Stimulated activated CD8-positive, alpha-beta memory T cell treated with anti-CD3 and anti-CD28 coated beads, Interleukin-15, amount 100 ng/mL, for 1 hour (primary cell): Measurements from ENCODE around the gene TTC28.

Source experiments
- DNase-seq: peaks from one replicate; pipeline ENCODE4 v3.0.0-alpha.2; 2020; ENCODE audit warnings: low read depth

TTC28 gene

DNA sequence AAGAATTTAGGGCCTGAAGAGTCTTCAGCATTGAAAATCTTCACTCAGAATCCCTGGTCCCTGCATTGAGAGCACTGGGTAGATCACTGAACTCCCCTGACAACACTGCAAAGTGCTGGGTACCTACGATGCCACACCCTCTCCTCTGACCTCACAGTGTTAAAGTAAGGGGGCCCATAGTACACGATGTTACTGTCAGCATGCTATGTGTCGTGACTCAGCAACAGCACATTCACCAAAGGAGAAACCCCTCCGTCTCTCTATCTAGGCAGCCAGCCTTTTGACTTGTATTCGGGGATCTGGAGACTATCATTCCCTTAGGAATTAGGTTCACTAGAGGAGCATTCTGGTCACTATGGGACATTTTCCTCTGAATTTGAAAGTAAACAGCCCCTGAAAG lies 693.2 kb downstream of the TTC28 start:
- no peak for DNase-seq

DNA sequence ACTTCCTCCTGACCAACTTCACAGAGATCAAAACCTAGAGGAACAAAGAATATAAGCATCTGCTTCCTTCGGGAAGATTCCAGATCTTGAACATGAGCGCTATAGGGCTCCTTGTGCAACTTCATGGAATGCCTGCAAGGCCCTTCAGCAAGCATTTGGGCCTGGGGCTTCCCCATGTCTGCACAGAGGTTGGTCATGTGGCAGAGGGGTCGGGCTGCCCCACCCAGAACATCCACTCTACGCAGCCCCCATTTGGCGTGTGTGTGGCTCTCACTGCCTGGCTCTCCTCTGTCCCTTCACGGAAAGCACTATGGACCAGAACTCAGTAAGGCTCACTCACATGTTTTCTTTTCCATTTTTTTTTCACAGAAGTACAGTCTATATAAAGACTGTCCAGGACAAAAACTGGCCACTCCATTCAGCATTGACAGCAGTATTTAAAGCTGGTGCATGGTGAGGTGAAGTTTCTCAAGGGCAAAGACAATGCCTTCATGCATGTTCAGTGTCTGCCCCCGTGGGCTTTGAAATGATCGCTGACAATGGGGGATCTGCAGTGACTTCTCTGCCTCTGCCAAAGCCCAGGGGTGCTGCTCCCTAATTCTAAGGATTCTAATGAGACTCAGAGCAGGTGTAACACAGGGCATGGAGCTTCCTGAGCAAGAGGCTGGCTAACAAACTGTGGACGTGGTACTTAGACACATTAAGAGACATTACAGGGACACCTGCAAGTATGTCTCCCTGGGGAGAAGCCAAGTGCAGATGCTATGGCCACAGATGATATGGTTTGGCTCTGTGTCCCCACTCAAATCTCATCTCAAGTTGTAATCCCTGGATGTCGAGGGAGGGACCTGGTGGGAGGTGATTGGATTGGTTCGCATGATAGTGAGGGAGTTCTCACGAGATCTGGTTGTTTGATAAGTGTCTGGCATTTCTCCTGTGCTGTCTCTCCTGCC lies 694.0 kb downstream of the TTC28 start:
- no peak for DNase-seq

DNA sequence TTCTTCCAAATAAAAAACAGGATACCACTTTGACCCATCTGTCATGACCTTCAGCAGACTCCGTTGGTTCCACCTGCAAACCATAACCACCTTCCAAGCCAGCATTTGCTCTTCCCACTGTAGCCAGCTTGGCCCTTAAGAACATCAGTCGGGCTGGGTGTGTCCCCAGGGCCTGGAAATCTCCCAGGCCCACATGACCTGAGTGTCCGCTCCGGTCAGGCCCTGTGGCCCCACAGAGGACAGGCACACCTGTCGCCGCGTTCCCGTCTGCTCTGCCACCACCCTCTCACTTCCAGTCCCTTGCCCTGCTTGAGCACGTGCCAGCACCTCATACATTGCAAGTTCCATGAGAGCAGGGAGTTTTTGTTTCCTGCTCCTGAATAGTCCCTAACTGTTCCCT lies 694.9 kb downstream of the TTC28 start:
- no peak for DNase-seq

DNA sequence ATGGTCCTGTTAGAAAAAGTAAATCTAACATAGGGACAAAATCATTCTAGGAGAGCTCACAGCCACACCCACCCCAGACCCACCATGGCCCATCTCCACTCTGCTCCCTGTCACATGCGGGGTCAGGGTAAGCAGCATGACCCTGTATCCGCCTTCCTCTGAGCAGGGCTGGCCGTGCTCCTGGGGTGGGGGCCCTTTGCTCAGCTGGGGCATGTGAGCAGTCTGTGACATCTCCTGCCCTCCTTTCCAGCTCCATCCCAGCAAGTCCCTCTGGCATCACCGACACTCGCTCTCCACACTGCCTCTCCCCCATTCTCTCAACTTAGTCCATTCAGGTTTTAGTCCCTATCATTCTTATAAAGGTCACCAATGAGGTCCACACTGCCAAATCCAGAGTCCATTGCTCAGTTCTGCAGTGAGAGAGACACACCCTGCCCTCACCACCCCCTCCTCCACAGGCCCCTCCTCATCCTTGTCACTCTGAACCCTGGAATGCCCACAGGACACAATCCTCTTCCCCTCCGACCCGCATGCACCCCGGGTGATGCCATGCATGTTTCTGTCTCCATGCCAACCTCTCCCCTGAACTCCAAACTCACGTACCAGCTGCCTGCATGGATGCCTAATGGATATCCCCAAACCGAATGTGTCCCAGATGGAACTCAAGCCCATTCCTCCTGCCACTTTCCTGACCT lies 695.5 kb downstream of the TTC28 start:
- no peak for DNase-seq

DNA sequence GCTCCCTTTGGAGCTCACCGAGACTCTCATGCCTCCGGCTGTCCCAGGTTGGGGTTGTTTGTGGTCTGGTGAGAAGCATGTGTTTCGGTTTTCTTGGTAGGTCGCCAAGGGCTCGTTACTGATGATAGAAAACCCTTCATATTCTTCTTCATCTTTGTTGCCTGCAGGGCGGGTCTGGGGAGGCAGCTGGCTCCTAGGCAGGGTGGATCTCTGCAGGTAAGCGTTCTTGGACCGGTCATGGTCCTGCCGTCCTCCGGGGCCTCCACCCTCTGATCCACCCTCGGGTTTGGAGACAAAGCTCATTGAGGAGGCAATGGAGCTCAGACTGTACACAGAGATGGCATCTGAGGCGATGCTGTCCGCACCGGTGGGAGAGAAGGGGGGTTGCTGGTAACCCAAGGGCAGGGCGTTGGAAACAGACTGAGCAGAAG lies 696.3 kb downstream of the TTC28 start:
- DNase-seq, result no peak

DNA sequence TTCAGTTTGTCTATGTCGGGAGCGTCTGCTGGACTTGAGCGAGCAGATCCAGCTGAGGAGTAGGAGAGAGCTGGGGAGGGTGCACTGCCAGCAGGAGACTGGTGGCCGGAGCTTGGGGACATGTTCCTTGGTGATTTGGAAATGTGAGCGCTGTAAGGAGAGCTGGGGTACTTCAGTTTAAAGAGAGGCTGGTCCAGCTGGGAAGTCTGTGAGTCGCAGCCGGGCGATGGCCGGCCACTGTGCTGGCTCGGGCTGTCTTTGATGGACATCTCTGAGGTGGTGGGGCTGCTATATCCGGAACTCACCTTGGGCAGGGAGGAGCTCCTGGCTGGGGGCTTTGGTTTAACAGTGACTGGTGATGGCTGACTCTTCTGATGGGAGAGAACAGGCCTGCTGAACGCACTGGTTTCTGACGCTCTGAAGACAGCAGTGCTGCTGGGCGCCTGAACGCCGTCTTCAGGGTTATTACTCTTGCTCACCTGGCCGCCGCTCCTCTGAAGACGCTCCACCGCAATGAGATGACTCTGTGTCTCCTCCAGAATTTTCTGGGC lies 696.9 kb downstream of the TTC28 start:
- DNase-seq, result no peak

DNA sequence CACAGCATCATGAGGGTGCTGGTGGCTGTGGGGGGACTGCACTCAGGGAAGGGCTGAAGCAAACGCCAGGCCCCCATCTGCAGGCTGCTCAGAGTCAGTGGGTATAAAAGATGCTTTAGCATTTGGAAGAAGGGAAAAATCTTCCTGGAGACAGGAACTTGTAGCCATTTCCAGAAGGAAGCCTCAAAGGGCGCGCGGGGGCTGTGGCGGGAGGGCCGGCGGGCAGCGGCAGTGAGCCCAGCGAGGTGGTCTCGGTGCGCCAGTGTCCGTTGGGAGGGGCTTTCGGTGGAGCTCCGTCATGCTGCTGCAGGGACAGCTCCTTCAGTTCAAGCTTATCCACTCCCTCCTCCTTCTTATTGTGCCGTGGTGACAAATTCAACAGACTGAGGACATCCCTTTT lies 697.5 kb downstream of the TTC28 start:
- DNase-seq, result no peak

DNA sequence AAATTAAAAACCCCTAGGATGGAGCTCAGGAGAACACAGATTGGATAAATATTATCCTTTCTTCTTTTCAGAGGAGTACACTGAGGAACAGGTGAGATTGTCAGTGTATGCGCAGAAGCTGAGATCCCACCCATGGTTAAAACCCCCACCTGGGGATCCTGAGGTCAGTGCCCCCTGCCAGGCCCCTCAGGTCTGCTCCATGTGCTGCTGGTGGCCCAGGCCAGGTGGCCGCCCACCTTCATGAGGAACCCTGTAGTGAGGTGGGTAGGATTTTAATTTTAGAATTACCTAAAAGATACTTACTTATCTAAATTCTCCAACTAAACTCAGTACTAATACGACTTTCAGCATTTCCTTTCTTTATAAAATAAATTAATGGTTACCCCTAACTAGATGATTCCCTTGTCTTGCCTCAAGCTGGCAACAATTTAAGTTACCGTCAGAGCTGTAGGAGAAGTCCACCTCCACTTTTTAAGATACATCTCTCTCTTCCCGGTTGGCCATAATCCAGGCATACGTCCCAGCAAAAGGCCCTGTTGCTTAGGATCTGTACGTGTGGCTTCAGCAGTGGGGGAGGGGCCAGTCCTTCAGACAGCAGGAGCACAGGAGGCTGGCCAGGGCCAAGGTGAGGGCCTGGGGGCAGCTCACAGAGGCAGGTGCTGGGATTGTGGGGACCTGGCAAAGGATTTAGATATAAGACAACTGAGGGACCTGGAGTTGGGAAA lies 699.1 kb downstream of the TTC28 start:
- DNase-seq, result no peak

DNA sequence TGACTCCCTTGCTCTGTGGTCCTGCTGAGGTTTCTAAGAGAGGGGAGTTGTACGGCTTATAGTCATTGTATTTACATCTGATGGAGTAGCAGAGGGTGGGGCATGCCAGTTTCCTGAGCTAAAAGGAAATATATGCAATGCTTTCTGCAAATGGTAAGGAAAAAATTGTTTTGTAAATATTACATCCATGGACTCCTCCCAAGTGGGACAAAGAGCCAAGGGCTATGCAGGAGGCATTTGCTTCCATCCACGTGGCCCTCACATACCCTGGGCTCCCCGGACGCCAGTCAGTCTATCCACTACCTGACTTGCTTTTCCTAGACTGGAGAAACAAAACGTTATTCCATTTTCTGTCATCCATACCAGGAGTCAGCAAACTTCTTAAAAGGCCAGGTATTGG lies 700.8 kb downstream of the TTC28 start:
- DNase-seq, result no peak

DNA sequence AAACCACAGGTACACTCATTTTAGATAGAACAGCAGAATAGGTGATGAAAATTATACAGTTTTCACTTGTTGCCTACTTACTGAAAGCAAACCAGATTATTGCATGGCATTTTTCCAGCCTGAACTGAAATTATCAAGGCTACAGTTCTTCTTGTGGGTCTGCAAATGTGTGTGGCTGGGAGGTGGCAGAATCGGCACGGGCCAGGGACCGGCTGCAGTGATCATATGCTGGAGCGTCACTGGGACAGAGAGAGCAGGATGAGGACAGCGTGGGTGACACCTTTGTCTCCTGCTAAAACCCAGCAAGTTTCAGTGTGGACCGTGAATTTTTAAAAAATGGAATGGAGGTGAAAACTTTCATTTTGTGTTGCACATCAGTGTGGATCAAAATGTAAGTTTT lies 701.3 kb downstream of the TTC28 start:
- DNase-seq, result no peak

DNA sequence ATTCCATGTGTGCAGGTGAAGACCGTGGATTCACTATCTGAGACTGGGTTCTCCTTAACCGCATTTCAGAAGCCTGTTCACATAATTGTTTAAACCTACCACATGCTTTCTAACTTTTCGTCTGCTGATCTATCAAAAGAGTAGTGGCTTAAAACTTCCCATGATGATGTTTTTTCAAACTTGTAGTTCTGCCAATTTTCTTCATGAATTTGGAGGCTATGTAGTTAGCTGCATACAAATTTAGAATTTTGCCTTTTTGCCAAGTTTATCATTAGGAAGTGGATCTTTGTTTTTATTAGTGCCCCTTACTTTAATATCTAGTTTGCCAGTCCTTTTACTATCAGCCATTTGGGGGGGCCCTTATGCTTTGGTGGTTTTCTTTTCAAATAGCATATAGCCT lies 703.1 kb downstream of the TTC28 start:
- DNase-seq, result no peak

DNA sequence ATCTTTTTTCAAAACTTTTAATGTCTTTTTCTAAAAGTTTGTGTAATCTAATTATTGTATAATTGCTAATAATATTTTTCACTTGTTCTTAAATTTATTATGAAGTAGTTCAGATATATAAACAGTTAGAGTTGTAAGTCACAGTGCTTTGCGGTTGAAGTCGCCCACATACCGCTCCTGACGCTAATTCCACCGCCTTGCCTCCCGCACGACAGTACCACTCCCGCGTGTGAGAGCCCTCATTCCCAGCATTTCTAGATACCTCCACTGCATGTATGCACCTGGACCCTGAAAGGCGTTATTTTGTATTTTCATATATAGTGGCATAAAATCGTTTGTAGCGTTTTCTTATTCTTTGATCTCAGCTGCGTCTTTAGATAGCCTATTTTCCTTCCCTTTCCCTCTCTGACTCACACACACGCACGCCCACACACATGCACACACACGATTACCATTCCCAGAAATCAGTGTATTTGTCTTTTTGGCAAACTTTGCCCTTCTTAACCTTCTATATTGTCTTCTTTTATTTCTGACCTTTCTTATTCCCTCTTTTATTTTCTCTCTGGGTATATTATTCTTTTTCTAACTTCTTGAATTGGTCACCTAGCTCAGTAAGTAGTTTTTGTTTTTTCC lies 704.1 kb downstream of the TTC28 start:
- no peak for DNase-seq

DNA sequence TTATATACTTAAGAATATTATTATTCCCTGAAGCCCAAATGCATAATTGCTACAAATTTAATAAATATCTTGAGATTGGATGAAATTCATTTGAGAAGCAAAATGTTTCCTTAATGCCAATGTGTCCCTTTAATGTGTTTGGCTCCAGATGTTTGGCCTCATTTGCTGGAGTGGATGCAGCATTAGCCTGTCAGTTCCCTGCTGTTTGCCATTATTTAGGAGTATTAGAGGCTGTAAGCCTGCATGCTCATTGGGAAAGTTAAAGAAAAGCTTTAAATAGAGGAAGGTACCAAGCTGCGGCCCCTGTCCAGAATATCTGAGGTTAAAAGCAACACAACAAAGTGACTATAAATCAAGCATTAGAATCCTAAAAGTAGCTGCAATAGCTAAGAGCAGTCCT lies 705.8 kb downstream of the TTC28 start:
- no peak for DNase-seq

DNA sequence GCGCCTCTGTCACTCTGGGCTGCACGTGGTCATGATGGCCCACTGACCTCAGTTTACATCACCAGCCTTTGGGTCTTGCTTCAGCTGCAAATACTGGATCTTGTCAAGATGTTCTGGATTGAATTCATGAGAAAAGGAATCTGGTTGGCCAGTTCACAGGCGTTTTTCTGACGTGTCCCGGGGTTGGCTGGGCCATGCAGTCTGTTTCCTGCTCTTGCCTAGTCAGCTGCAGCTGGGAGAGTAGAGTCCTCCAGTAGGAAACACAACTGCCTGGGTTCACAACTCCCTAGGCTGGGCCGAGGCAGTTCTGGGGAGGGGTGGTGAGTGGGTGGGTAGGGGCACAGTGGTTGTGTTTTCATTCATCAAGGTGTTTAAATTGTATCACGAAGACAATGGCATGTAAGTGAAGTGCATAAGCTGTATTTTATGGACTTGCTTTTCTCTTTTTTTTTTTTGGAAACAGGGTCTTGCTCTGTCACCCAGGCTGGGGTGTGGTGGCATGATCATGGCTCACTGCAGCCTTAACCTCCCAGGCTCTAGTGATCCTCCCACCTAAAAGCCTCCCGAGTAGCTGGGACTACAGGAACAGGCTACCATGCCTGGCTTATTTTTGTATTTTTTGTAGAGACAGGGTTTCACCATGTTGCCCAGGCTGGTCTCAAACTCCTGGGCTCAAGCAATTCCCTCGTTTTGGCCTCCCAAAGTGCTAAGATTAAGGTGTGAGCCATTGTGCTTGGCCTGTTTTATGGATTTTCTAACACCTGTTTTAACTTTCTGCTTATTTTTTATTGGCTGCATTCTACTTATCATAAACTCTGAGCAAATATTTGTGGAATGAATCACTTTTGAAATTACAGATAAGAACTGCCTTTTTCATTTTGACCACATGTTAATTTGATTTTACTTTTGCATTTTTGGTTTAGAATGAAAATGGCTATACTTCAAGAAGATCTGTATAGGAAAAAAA lies 706.6 kb downstream of the TTC28 start:
- no peak for DNase-seq

DNA sequence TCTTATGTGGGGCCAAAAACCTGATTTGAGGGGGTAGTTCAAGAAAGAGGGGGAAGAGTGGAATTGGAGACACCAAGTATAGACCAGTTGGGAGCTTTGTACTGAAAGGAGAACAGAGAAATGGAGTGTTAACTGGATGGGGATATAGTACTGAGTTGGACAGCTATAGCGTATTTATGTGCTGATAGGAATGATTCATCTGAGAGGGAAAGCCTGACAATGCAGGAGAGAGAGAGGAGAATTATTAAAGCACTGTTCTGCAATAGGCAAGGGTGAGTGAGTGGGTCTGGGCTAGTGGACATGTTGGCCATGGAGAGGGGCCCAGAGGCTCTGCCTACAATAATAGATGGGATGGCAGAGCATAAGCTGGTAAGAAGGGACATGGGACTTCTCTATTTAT lies 707.7 kb downstream of the TTC28 start:
- no peak for DNase-seq

DNA sequence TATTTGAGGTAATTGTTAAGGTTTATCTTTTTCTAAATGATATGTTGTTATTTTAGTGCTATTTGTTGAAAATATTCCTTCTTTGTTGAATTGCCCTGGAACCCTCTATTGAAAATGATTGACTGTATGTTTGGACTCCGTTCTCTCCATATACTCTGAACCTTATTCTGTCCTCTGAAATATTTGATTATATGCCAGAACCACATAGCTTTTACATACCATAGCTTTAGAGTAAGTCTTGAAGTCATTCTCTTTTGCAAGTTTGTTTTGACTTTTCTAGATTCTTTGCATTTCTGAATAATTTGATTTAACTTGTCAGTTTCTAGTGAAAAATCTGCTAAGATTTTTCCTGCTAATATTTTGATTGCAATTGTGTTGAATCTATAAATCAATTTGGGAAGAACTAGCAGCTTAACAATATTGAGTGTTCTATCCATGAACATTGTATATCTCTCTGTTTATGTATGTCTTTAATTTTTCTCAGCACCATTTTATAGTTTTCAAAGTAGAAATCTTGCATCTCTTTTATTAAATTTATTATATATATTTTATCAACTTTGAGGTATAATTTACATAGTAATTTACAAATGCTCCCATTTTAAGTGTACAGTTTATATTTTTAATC lies 708.9 kb downstream of the TTC28 start:
- DNase-seq, result no peak

DNA sequence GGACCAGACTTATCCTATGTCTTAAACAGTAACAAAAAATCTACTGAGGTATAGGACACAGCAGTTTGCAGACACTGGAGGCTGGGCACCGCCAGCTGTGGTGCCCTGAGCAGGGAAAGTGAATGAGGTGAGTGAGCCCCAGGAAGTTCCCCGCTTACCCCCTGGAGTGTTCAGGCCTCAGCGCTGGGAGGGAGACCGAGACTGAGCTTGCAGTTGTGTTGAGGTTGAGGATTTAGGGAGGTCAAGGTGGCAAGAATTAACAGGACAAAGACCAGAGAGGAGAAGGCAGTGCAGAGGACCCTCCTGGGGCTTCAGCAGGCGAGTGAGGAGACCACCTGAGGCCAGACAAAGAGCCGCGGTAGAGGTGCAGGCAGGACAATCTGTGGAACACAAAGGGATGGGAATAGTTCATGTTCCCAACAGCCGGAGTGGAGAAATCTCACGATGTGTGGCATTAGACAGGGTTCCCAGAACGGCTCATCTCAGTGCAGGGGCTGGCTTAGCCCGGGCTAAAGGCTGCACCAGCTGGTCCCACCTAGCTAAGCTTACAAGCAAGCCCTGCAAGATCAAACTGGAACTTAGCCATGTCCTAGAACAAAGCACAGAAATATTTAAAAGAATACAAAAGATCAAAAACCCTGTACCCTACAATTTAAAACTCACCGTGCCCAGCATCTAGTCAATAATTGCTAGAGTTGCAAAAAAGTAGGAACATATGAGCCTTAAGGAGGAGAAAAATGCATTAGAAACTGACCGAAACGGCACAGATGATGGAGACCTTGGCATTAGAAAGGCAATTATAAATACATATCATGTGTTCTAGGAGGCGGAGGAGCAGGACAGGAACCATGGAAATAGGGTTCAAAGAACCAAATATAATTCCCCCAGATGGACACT lies 713.2 kb downstream of the TTC28 start:
- DNase-seq, result no peak

DNA sequence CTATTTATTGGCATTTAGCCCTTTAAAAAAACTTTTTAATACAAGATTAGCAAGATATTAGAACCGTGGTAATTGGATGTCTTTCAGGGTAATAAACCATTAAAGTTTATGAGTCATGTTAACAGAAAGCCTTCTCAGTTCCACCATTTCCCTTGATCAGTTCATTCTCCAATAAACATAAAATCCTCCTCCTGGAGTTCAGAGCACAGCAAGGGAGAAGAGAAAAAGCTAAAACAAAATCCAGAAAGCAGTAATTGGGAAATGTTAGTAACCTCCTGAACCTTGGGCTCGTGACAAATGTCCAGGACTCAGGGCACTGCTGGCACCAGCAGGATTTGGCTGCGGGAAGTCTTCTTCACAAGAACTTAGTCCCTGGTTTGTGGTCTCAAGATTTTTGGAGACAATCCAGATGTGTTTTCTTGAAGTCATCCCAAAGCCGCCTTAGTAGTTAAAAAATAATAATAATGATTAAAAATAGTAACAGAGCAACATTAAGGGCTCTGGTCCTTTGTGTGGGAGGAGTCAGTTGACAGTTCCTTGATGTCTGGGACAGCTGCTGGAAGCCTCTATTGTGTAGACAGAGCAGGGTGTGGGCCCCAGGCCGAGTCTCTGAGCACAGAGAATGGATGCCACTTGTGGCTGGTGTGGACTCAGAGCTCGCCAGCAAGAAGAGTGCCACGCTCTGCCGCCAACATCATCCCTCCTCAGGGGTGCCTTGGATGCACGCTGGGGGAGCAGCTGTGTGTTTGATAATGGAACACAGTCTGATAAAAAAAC lies 717.2 kb downstream of the TTC28 start:
- no peak for DNase-seq
